H1 (cell line): ENCODE data around the gene CRHR2. TPM values are rescaled to one million over a fixed set of nuclear protein-coding genes. Genes with fewer than 3 reads are reported as not detected.

ENCODE experiments used
- CTCF ChIA-PET: fragments of 300-600 bp; sonication (Branson Sonifier 250); formaldehyde crosslinking; loops from one replicate; lab custom pipeline; 2021; ENCODE audit not compliant: partially characterized antibody; lab: Charles Lee
- POLR2A ChIA-PET: fragments of 300-600 bp; sonication (Branson Sonifier 250); formaldehyde crosslinking; loops from one replicate; lab custom pipeline; 2021; ENCODE audit warnings: inconsistent platforms; ENCODE audit not compliant: partially characterized antibody; lab: Charles Lee
- DNase-seq, 2 experiments: peaks; one replicate each; pipeline versions ENCODE4 v3.0.0 to v3.0.0-alpha.2; 2010 to 2022; ENCODE audit warnings: low spot score in 2 of 2, low read depth in 1 of 2, mixed read lengths in 1 of 2
- FAIRE-seq: peaks from 2 replicates; lab custom pipeline; 2011; peaks lifted over from hg19 to GRCh38; lab: Jason Lieb, UNC
- H2AFZ ChIP-seq: 2 replicates; pipeline ENCODE4 v1.8.1; 2012; ENCODE audit warnings: low read length, inconsistent platforms
- H2AK5ac ChIP-seq: 2 replicates; pipeline ENCODE4 v1.6.1; 2013; ENCODE audit warnings: low read depth, low read length
- H2BK120ac ChIP-seq: replicated peaks from 2 replicates; pipeline ENCODE3; 2013; ENCODE audit warnings: low read depth, low read length, inconsistent platforms
- H2BK12ac ChIP-seq: 2 replicates; pipeline ENCODE4 v1.6.1; 2013; ENCODE audit warnings: low read depth, low read length
- H2BK15ac ChIP-seq: 2 replicates; pipeline ENCODE4 v1.6.1; 2013; ENCODE audit warnings: low read length
- H2BK20ac ChIP-seq: 2 replicates; pipeline ENCODE4 v1.6.1; 2013; ENCODE audit warnings: low read length
- H2BK5ac ChIP-seq: 2 replicates; pipeline ENCODE4 v1.6.1; 2013; ENCODE audit warnings: low read depth, low read length
- H3K14ac ChIP-seq: 2 replicates; pipeline ENCODE4 v1.6.1; 2013; ENCODE audit warnings: inconsistent platforms; ENCODE audit not compliant: insufficient read length
- H3K18ac ChIP-seq: 2 replicates; pipeline ENCODE4 v1.6.1; 2013; ENCODE audit warnings: low read length; ENCODE audit errors: extremely low read depth
- H3K23ac ChIP-seq: 2 replicates; pipeline ENCODE4 v1.6.1; 2013; ENCODE audit warnings: inconsistent platforms; ENCODE audit not compliant: insufficient read length
- H3K23me2 ChIP-seq: 2 replicates; pipeline ENCODE4 v1.6.1; 2013; ENCODE audit warnings: low read depth, low read length
- H3K27ac ChIP-seq: 2 replicates; pipeline ENCODE4 v1.6.1; 2011; ENCODE audit warnings: low read depth, low read length, inconsistent platforms
- H3K27me3 ChIP-seq, 4 experiments: replicated peaks in 1 of 4; 1 replicate in 1 of 4; 2 replicates in 3 of 4; pipeline versions ENCODE4 v1.6.1 to v1.8.1; 2011 to 2013; ENCODE audit warnings: low read length in 3 of 4, mild to moderate bottlenecking in 3 of 4, inconsistent platforms in 2 of 4, mixed read lengths in 2 of 4, moderate library complexity in 1 of 4; ENCODE audit not compliant: control insufficient read depth in 3 of 4, insufficient read depth in 3 of 4; ENCODE audit errors: extremely low read depth in 1 of 4
- H3K36me3 ChIP-seq, 4 experiments: 2 replicates each; pipeline versions ENCODE4 v1.6.1 to v1.8.1; 2011 to 2013; ENCODE audit warnings: mild to moderate bottlenecking in 4 of 4, low read length in 3 of 4, moderate library complexity in 2 of 4, control low read depth in 1 of 4, inconsistent platforms in 1 of 4; ENCODE audit not compliant: insufficient read depth in 4 of 4, control insufficient read depth in 2 of 4
- H3K4ac ChIP-seq: replicated peaks from 2 replicates; pipeline ENCODE3; 2013; ENCODE audit warnings: low read length, low read depth, mixed read lengths, inconsistent platforms; ENCODE audit not compliant: insufficient read length
- H3K4me1 ChIP-seq, 4 experiments: replicated peaks in 1 of 4; 1 replicate in 1 of 4; 2 replicates in 3 of 4; pipeline versions ENCODE4 v1.6.1 to v1.8.1; 2011 to 2013; ENCODE audit warnings: low read length in 3 of 4, inconsistent platforms in 2 of 4, mixed read lengths in 1 of 4; ENCODE audit not compliant: insufficient read depth in 4 of 4, control insufficient read depth in 3 of 4
- H3K4me2 ChIP-seq, 2 experiments: 2 replicates each; pipeline versions ENCODE4 v1.6.1 to v1.8.1; 2011 to 2013; ENCODE audit warnings: low read depth in 2 of 2, low read length in 2 of 2, control low read depth in 1 of 2, inconsistent platforms in 1 of 2, mild to moderate bottlenecking in 1 of 2; ENCODE audit not compliant: insufficient read depth in 1 of 2
- H3K4me3 ChIP-seq, 4 experiments: fragments of 200-600, 300-600 bp in 1 of 4; sonication (generic), shearing (Covaris generic), sonication (Bioruptor Twin) in 1 of 4; 2 replicates each; pipeline versions ENCODE4 v1.5.1 to v1.8.1; 2011 to 2016; ENCODE audit warnings: low read length in 4 of 4, low read depth in 3 of 4, control low read depth in 2 of 4, inconsistent platforms in 2 of 4, mild to moderate bottlenecking in 2 of 4, mixed read lengths in 1 of 4, moderate library complexity in 1 of 4; ENCODE audit not compliant: insufficient read depth in 2 of 4; ENCODE audit errors: extremely low read depth in 1 of 4
- H3K56ac ChIP-seq: replicated peaks from 2 replicates; pipeline ENCODE3; 2013; ENCODE audit warnings: low read depth, mild to moderate bottlenecking, mixed read lengths, low read length, inconsistent platforms; ENCODE audit not compliant: insufficient read length
- H3K79me1 ChIP-seq: 2 replicates; pipeline ENCODE4 v1.6.1; 2013; ENCODE audit warnings: low read depth, low read length, control low read depth
- H3K79me2 ChIP-seq, 2 experiments: 2 replicates each; pipeline versions ENCODE4 v1.6.1 to v1.8.1; 2012 to 2013; ENCODE audit warnings: low read length in 2 of 2, mild to moderate bottlenecking in 2 of 2, inconsistent platforms in 1 of 2; ENCODE audit not compliant: insufficient read depth in 2 of 2, control insufficient read depth in 1 of 2
- H3K9ac ChIP-seq, 4 experiments: replicated peaks in 1 of 4; 1 replicate in 1 of 4; 2 replicates in 3 of 4; pipeline versions ENCODE4 v1.6.1 to v1.8.1; 2011 to 2013; ENCODE audit warnings: low read depth in 3 of 4, low read length in 3 of 4, control low read depth in 2 of 4, mild to moderate bottlenecking in 2 of 4, moderate library complexity in 2 of 4, inconsistent platforms in 1 of 4; ENCODE audit errors: extremely low read depth in 1 of 4
- H3K9me3 ChIP-seq, 2 experiments: 2 replicates each; pipeline versions ENCODE4 v1.6.1 to v1.8.1; 2012 to 2013; ENCODE audit warnings: mild to moderate bottlenecking in 2 of 2, moderate library complexity in 2 of 2, control low read depth in 1 of 2, inconsistent platforms in 1 of 2, low read depth in 1 of 2, low read length in 1 of 2, mixed read lengths in 1 of 2; ENCODE audit not compliant: insufficient read depth in 2 of 2
- H4K20me1 ChIP-seq, 2 experiments: replicated peaks in 1 of 2; 2 replicates each; pipeline versions ENCODE3 to v1.8.1; 2011 to 2013; ENCODE audit warnings: inconsistent platforms in 2 of 2, low read length in 2 of 2, mild to moderate bottlenecking in 1 of 2; ENCODE audit not compliant: insufficient read depth in 2 of 2, control insufficient read depth in 1 of 2
- H4K5ac ChIP-seq: 2 replicates; pipeline ENCODE4 v1.6.1; 2013; ENCODE audit warnings: low read length, low read depth, mixed read lengths, inconsistent platforms; ENCODE audit not compliant: insufficient read length
- H4K8ac ChIP-seq: 2 replicates; pipeline ENCODE4 v1.8.0; 2013; ENCODE audit warnings: mild to moderate bottlenecking, moderate library complexity, low read length, inconsistent platforms; ENCODE audit not compliant: insufficient read depth; ENCODE audit errors: extremely low read depth
- H4K91ac ChIP-seq: replicated peaks from 2 replicates; pipeline ENCODE3; 2013; ENCODE audit warnings: low read length, mixed read lengths, inconsistent platforms; ENCODE audit not compliant: insufficient read length
- CTBP2 ChIP-seq: IDR thresholded peaks from 2 replicates; pipeline ENCODE4 v1.7.0; 2011; ENCODE audit warnings: borderline replicate concordance, mild to moderate bottlenecking, moderate library complexity, mixed read lengths, low read length; ENCODE audit not compliant: insufficient read depth, insufficient read length
- EGR1 ChIP-seq: IDR thresholded peaks from 2 replicates; pipeline ENCODE4 v1.6.1; 2011; ENCODE audit warnings: low read depth, low read length, borderline replicate concordance
- EZH2 ChIP-seq: fragments of 200-600 bp; sonication (generic); IDR thresholded peaks from 2 replicates; pipeline ENCODE4 v1.7.1; 2012; ENCODE audit warnings: low read depth, mild to moderate bottlenecking, moderate library complexity, low read length, inconsistent platforms; ENCODE audit not compliant: severe bottlenecking
- GTF2F1 ChIP-seq: IDR thresholded peaks from 2 replicates; pipeline ENCODE4 v1.6.1; 2012; ENCODE audit warnings: low read depth, low read length, improper control_type of control experiment, borderline replicate concordance
- KDM1A ChIP-seq: fragments of 200-600, 300-600 bp; sonication (generic); IDR thresholded peaks from 2 replicates; pipeline ENCODE4 v1.7.1; 2016; ENCODE audit warnings: mild to moderate bottlenecking, low read length, borderline replicate concordance
- KDM5A ChIP-seq: fragments of 200-600 bp; IDR thresholded peaks from 2 replicates; pipeline ENCODE4 v1.7.1; 2012; ENCODE audit warnings: mild to moderate bottlenecking, low read length, inconsistent platforms, mixed read lengths
- RXRA ChIP-seq: IDR thresholded peaks from 2 replicates; pipeline ENCODE4 v1.6.1; 2011; ENCODE audit warnings: low read depth, mild to moderate bottlenecking, low read length, moderate library complexity; ENCODE audit not compliant: insufficient read depth
- SP2 ChIP-seq: IDR thresholded peaks from 2 replicates; pipeline ENCODE4 v1.6.1; 2012; ENCODE audit warnings: mild to moderate bottlenecking, low read length, inconsistent platforms
- TEAD4 ChIP-seq: IDR thresholded peaks from 2 replicates; pipeline ENCODE4 v1.6.1; 2012; ENCODE audit warnings: low read depth, low read length, inconsistent platforms, mixed read lengths
- WGBS, 2 experiments: shearing (Covaris generic) in 1 of 2; methylation state at CpG; one replicate each; pipeline versions ENCODE4 v1.1.6 to v1.1.7; 2013 to 2015; ENCODE audit warnings: low lambda C conversion rate in 2 of 2, mixed read lengths in 2 of 2, inconsistent platforms in 1 of 2, low coverage in 1 of 2, missing lambda C conversion rate in 1 of 2; ENCODE audit not compliant: insufficient replicate concordance in 2 of 2, insufficient coverage in 1 of 2, insufficient read length in 1 of 2; ENCODE audit errors: extremely low coverage in 1 of 2, missing lambda C conversion rate in 1 of 2; 5-methylcytosine and 5-hydroxymethylcytosine counted together
- polyA plus RNA-seq, 7 experiments: library from polyadenylated mRNA; depleted of rRNA in 3 of 7; stranded (reverse) in 5 of 7; unstranded in 2 of 7; fragments of >200 nt in 5 of 7; fragments of 200-250 nt in 2 of 7; gene quantifications; 1 replicate in 5 of 7; 2 replicates in 1 of 7; 4 replicates in 1 of 7; pipeline versions ENCODE4 v1.2.1 to v1.2.3, GENCODE V29; 2011 to 2013; ENCODE audit warnings: missing spikeins in 2 of 7, mixed read lengths in 2 of 7
- total RNA-seq: library from RNA; stranded (reverse); fragmentation: NEBNext Ultra II Directional; extraction: Animal tissue kit (Norgen Biotek cat#: 25700); gene quantifications from 2 replicates; pipeline ENCODE4 v1.2.1, GENCODE V29; 2021
- TF ChIP-seq, protein P1 (sequence below), 3 experiments: IDR thresholded peaks; 1 replicate in 2 of 3; 2 replicates in 1 of 3; pipeline versions ENCODE4 v1.5.1 to v1.6.1; 2011; ENCODE audit warnings: low read length in 3 of 3, mild to moderate bottlenecking in 3 of 3, inconsistent platforms in 2 of 3, low read depth in 1 of 3, moderate library complexity in 1 of 3; ENCODE audit not compliant: insufficient read depth in 1 of 3; ENCODE audit errors: control extremely low read depth in 1 of 3

The CRHR2 gene
- total and polyA plus RNA-seq, 2 of the 8 experiments (the other 6 are each of a cell fraction or from before 2014, with no cell fraction given) = 0.37 to 1.3 TPM

DNA sequence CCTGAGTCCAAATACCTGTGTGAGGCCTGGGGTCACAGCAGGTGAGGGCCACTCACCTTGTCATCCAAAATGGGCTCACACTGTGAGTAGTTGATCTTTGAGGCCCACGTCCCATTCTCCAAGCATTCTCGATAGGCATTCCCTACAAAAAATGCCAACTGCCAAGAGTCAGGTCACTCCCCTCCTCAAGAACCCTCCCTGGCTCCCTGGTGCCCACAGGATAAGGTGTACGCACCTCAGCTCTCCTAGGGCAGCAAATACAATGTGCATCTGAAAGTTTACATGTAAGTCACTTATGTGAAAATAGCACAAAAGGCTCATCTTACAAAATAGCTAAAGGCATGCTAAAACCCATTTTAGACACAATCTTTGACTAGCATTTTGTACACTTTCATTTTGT, 15.1 kb downstream of the CRHR2 start:
- ChIA-PET CTCF (interaction anchor here (0.9 to 4.2 kb wide), 5 partner anchors 9 to 121 kb away, joined by 3 to 22 read pairs (median 10); no protein-coding TSS in a partner anchor), POLR2A (interaction anchor here (1.0 to 3.0 kb wide), 5 partner anchors 8 to 20 kb away, joined by 3 to 11 read pairs (median 5); partner anchors contain the start of gene CRHR2)
- Histone ChIP-seq H3K36me3 (no peaks in the 10 kb centered on the region), H3K4me1 (peaks cover 0 to 8% (median 4%) of the 10 kb centered on the region in 4 experiments; a peak in 4 of 7 replicates), H3K18ac (no peak overlapping the region), H2BK20ac (no peak overlapping the region), H2BK120ac (no peak overlapping the region), H3K4me2 (0 out of 4 replicates have a peak overlapping the region, but pooled peaks of 1 of the 2 experiments have one; percentile 15), H3K79me1 (no peaks in the 10 kb centered on the region; the same call in 1 of the 2 replicates), H3K4me3 (no peak overlapping the region), H3K27me3 (no peaks in the 10 kb centered on the region), H3K56ac (no peak overlapping the region), H4K20me1 (peaks cover 0 to 11% of the 10 kb centered on the region in 2 experiments), H2AK5ac (no peak overlapping the region), H3K27ac (no peak overlapping the region), H2BK12ac (no peak overlapping the region), H3K14ac (no peak overlapping the region), H2BK15ac (no peak overlapping the region), H3K9ac (no peak overlapping the region), H3K4ac (no peak overlapping the region), H3K79me2 (no peaks in the 10 kb centered on the region), H2AFZ (no peak overlapping the region), H2BK5ac (no peak overlapping the region), H3K23me2 (no peaks in the 10 kb centered on the region), H3K23ac (no peak overlapping the region), H4K8ac (no peak overlapping the region), H4K5ac (no peak overlapping the region), H3K9me3 (no peaks in the 10 kb centered on the region), H4K91ac (no peak overlapping the region)
- no peak for DNase-seq
- no peak for FAIRE-seq
- WGBS, 2 experiments = 69% methylated on average over 3 of the region's 3 CpGs; no CpG with 5 or more reads in 1 of the 2 experiments
- no peak for TF ChIP-seq EGR1
- TF ChIP-seq KDM1A = peak; percentile 95
- TF ChIP-seq EZH2 = no peak
- no peak for TF ChIP-seq SP2
- no peak for TF ChIP-seq CTBP2
- TF ChIP-seq, protein P1, sequence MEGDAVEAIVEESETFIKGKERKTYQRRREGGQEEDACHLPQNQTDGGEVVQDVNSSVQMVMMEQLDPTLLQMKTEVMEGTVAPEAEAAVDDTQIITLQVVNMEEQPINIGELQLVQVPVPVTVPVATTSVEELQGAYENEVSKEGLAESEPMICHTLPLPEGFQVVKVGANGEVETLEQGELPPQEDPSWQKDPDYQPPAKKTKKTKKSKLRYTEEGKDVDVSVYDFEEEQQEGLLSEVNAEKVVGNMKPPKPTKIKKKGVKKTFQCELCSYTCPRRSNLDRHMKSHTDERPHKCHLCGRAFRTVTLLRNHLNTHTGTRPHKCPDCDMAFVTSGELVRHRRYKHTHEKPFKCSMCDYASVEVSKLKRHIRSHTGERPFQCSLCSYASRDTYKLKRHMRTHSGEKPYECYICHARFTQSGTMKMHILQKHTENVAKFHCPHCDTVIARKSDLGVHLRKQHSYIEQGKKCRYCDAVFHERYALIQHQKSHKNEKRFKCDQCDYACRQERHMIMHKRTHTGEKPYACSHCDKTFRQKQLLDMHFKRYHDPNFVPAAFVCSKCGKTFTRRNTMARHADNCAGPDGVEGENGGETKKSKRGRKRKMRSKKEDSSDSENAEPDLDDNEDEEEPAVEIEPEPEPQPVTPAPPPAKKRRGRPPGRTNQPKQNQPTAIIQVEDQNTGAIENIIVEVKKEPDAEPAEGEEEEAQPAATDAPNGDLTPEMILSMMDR (IDR thresholded peaks at IDR 0.05; ENCODE audit: control extremely low read depth in 1 of 3, insufficient read depth in 1 of 3, low read depth in 1 of 3, low read length in 3 of 3) = no peak
- 0 out of 2 replicates have a peak, but pooled peaks have one; percentile 36 for TF ChIP-seq TEAD4
- TF ChIP-seq RXRA = no peak
- no peak for TF ChIP-seq KDM5A
- TF ChIP-seq GTF2F1 = no peak
